Cardiac fibroblast (primary cell): Measurements from ENCODE around the gene SPIB.

Experiments
- DNase-seq, 2 donors: peaks; one replicate each; pipeline versions ENCODE4 v3.0.0 to v3.0.0-alpha.2; 2010; ENCODE audit warnings: low read depth in 2 of 2
- H3K4me3 ChIP-seq, 2 donors: replicated peaks in 1 of 2; 1 replicate in 1 of 2; 2 replicates in 1 of 2; pipeline ENCODE4 v1.5.1; 2011; ENCODE audit warnings: low read depth in 2 of 2, low read length in 2 of 2, mild to moderate bottlenecking in 2 of 2, moderate library complexity in 1 of 2
- TF ChIP-seq, protein P1 (sequence below): IDR thresholded peaks from one replicate; pipeline ENCODE4 v1.5.1; 2011; ENCODE audit warnings: low read depth, mild to moderate bottlenecking, low read length, inconsistent platforms

Gene SPIB

GRCh38 chr19:50406156-50406820 lies 12.4 kb upstream of the SPIB start:
- no peak overlapping the region for H3K4me3 ChIP-seq
- TF ChIP-seq, protein P1, sequence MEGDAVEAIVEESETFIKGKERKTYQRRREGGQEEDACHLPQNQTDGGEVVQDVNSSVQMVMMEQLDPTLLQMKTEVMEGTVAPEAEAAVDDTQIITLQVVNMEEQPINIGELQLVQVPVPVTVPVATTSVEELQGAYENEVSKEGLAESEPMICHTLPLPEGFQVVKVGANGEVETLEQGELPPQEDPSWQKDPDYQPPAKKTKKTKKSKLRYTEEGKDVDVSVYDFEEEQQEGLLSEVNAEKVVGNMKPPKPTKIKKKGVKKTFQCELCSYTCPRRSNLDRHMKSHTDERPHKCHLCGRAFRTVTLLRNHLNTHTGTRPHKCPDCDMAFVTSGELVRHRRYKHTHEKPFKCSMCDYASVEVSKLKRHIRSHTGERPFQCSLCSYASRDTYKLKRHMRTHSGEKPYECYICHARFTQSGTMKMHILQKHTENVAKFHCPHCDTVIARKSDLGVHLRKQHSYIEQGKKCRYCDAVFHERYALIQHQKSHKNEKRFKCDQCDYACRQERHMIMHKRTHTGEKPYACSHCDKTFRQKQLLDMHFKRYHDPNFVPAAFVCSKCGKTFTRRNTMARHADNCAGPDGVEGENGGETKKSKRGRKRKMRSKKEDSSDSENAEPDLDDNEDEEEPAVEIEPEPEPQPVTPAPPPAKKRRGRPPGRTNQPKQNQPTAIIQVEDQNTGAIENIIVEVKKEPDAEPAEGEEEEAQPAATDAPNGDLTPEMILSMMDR, result no peak
- no peak for DNase-seq

DNA sequence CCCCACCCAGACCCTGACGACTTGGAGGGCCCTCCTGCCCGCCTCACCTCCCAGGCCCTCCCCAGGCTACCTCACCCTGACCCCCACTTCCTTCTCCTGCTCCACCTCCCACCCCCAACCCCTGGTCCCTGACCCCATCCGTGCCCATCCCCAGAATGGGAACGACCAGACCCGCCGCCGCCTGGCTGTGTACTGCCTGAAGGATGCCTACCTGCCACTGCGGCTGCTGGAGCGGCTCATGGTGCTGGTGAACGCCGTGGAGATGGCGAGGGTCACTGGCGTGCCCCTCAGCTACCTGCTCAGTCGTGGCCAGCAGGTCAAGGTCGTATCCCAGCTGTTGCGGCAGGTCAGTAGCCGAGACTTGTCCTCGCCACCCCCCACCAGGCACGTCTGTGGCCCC lies 11.9 kb upstream of the SPIB start:
- TF ChIP-seq, protein P1, result no peak
- no peak for DNase-seq
- H3K4me3 ChIP-seq, result no peak overlapping the region

- TF ChIP-seq, protein P1, result no peak
- H3K4me3 ChIP-seq, result no peak overlapping the region
- DNase-seq, result no peak
Measured at GRCh38 chr19:50409347-50409746, 9.4 kb upstream of the SPIB start.

GRCh38 chr19:50410109-50410508 lies 8.6 kb upstream of the SPIB start:
- TF ChIP-seq, protein P1, result no peak
- no peak for DNase-seq
- H3K4me3 ChIP-seq, result no peak overlapping the region

DNA sequence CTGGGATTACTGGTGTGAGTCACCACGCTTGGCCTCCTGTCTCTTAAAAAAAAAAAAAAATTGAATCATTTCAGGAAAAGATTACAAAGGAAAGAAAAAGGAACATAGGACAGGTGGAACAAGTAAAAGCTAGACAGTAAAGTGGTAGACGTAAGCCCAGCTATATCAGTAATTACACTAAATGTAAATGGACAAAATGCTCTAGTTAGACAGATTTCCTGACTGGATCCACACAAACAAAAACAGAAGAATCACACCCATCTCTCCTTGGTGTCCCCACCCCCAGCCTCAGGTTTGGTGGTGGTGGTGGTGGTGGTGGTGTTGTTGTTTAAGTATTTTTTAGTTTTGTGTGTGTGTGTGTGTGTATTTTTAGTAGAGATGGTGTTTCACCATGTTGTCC lies 6.3 kb upstream of the SPIB start:
- no peak overlapping the region for H3K4me3 ChIP-seq
- TF ChIP-seq, protein P1, result no peak
- no peak for DNase-seq

- H3K4me3 ChIP-seq, result no peak overlapping the region
- TF ChIP-seq, protein P1, result no peak
- no peak for DNase-seq
Measured at GRCh38 chr19:50413096-50413495, 5.6 kb upstream of the SPIB start.

DNA sequence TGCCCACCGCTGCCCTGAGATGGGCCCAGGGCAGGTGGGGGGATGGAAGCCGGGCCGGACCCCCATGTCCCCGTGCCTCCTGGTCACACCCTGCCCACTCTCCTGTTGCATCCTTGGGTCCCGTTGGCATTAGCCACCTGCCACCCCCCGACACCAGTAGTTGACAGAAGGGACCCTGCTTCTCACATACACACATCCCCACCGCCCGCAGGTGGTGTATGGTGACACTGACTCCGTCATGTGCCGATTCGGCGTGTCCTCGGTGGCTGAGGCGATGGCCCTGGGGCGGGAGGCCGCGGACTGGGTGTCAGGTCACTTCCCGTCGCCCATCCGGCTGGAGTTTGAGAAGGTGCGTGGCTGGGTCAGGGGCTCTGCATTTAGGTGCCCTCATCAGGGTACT lies 5.2 kb upstream of the SPIB start:
- TF ChIP-seq, protein P1, result no peak
- H3K4me3 ChIP-seq, result no peak overlapping the region

More for the DNA sequence above, 5.2 kb upstream of the SPIB start:
- DNase-seq, result no peak
